Measurements from ENCODE around the gene RMND5A. TPM values are rescaled to one million over a fixed set of nuclear protein-coding genes. Genes with fewer than 3 reads are reported as not detected.

The RMND5A gene
- total RNA-seq, 1 donor from 2014 or later: 40.1 TPM

DNA sequence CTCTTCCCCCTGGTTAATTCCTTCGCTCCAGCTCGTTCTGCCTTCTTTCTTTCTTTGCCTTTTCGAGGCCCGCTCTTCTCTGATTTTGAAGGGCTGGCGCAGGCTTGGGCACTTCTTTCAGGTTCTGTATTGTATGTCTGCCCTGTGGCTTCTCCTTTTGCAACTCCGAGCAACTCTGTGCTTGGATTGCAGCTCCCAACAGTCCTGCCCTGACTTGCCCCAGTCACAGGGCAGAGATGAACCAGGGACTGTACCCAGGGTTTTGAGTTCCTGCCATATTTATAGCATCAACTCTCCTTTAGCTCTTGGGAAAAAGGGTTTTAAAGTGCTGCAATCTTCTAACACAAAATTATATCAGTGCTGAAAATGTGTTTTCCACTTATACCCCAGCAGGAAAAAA, 101.8 kb downstream of the RMND5A start:
- no peaks in the 10 kb centered on the region for H3K36me3 Mint-ChIP-seq (ENCODE audit: low read depth)
- H3K4me3 Mint-ChIP-seq: no peak overlapping the region
- no peak for DNase-seq (ENCODE audit: low read depth, low spot score)
- H3K27ac Mint-ChIP-seq (ENCODE audit: unreplicated experiment): no peak overlapping the region
- peaks cover 23% of the 10 kb centered on the region for H3K4me1 Mint-ChIP-seq
- TF ChIP-seq, protein P1, sequence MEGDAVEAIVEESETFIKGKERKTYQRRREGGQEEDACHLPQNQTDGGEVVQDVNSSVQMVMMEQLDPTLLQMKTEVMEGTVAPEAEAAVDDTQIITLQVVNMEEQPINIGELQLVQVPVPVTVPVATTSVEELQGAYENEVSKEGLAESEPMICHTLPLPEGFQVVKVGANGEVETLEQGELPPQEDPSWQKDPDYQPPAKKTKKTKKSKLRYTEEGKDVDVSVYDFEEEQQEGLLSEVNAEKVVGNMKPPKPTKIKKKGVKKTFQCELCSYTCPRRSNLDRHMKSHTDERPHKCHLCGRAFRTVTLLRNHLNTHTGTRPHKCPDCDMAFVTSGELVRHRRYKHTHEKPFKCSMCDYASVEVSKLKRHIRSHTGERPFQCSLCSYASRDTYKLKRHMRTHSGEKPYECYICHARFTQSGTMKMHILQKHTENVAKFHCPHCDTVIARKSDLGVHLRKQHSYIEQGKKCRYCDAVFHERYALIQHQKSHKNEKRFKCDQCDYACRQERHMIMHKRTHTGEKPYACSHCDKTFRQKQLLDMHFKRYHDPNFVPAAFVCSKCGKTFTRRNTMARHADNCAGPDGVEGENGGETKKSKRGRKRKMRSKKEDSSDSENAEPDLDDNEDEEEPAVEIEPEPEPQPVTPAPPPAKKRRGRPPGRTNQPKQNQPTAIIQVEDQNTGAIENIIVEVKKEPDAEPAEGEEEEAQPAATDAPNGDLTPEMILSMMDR (conservative IDR thresholded peaks at IDR 0.05): no peak
- no peaks in the 10 kb centered on the region for H3K27me3 Mint-ChIP-seq (ENCODE audit: low read depth)
- H3K9me3 Mint-ChIP-seq: peaks cover 5% of the 10 kb centered on the region

DNA sequence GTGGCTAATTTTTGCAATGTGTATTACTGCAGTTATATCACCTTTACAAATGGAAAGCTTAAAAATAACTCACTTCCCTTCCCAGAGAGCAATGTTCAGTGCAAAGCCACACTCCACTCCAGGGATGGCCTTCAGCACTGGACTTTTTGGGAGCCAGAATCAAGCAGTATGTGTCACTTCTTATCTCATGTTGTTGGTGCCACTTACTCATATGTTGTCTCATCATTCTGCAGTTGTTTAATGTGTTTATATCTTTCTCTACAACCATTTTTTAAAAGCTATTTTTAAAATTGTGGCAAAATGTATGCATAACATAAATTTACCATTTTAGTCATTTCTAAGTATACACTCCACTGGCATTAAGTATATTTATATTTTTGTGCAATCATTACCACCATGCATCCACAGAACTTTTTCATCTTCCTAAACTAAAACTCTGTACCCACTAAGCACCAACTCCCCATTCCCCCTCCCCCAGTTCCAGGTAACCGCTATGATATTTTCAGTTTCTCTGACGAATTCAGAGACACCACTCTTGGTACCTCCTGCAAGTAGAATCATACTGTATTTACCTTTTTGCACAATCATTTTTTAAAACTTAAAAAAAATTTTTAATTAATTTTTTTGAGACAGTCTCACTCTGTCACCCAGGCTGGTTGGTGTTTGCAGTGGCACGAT, 102.7 kb downstream of the RMND5A start:
- peaks cover 23% of the 10 kb centered on the region for H3K4me1 Mint-ChIP-seq
- H3K4me3 Mint-ChIP-seq: no peak overlapping the region
- TF ChIP-seq, protein P1 (conservative IDR thresholded peaks at IDR 0.05): no peak
- H3K36me3 Mint-ChIP-seq (ENCODE audit: low read depth): no peaks in the 10 kb centered on the region
- no peak overlapping the region for H3K27ac Mint-ChIP-seq (ENCODE audit: unreplicated experiment)
- H3K9me3 Mint-ChIP-seq: peaks cover 5% of the 10 kb centered on the region
- no peak for DNase-seq (ENCODE audit: low read depth, low spot score)
- H3K27me3 Mint-ChIP-seq (ENCODE audit: low read depth): no peaks in the 10 kb centered on the region

GRCh38 chr2:86825036-86825692, 105.1 kb downstream of the RMND5A start:
- TF ChIP-seq, protein P1 (conservative IDR thresholded peaks at IDR 0.05): no peak
- no peak overlapping the region for H3K4me3 Mint-ChIP-seq
- H3K36me3 Mint-ChIP-seq (ENCODE audit: low read depth): no peaks in the 10 kb centered on the region
- H3K4me1 Mint-ChIP-seq: peaks cover 23% of the 10 kb centered on the region
- H3K27me3 Mint-ChIP-seq (ENCODE audit: low read depth): no peaks in the 10 kb centered on the region
- no peak for DNase-seq (ENCODE audit: low read depth, low spot score)
- peaks cover 5% of the 10 kb centered on the region for H3K9me3 Mint-ChIP-seq
- no peak overlapping the region for H3K27ac Mint-ChIP-seq (ENCODE audit: unreplicated experiment)

- Mint-ChIP-seq H3K27me3 (ENCODE audit: low read depth) (no peaks in the 10 kb centered on the region), H3K27ac (ENCODE audit: unreplicated experiment) (no peak overlapping the region), H3K4me3 (no peak overlapping the region), H3K36me3 (ENCODE audit: low read depth) (no peaks in the 10 kb centered on the region), H3K9me3 (peaks cover 5% of the 10 kb centered on the region), H3K4me1 (peaks cover 23% of the 10 kb centered on the region)
- TF ChIP-seq, protein P1 (conservative IDR thresholded peaks at IDR 0.05): no peak
- DNase-seq (ENCODE audit: low read depth, low spot score): no peak
These were observed 105.7 kb downstream of the RMND5A start for GRCh38 chr2:86825693-86826381.

DNA sequence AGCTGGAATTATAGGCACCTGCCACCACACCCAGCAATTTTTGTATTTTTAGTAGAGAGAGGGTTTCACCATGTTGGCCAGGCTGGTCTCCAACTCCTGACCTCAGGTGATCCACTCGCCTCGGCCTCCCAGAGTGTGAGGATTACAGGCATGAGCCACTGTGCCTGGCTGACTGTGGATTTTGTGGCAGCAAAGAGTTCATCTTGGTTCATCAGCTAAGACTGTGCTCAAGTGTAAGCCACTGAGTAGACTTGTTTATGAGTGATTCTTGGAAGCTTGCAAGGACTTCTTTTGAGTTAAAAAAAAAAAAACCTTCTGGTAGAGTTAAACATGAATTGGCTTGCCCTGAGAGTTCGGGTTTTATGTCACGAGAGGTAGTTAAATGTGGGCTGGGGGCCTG, 106.9 kb downstream of the RMND5A start:
- no peaks in the 10 kb centered on the region for H3K36me3 Mint-ChIP-seq (ENCODE audit: low read depth)
- H3K4me3 Mint-ChIP-seq: no peak overlapping the region
- peaks cover 30% of the 10 kb centered on the region for H3K4me1 Mint-ChIP-seq
- no peak for DNase-seq (ENCODE audit: low read depth, low spot score)
- TF ChIP-seq, protein P1 (conservative IDR thresholded peaks at IDR 0.05): no peak
- no peak overlapping the region for H3K27ac Mint-ChIP-seq (ENCODE audit: unreplicated experiment)
- H3K27me3 Mint-ChIP-seq (ENCODE audit: low read depth): no peaks in the 10 kb centered on the region
- peaks cover 2% of the 10 kb centered on the region for H3K9me3 Mint-ChIP-seq

Other genes starting within 250 kb of the RMND5A start
- 83.7 and 88.3 TPM in 2 replicates for gene CHMP3, start 156.8 kb upstream of the RMND5A start, total RNA-seq
- 13.5 and 13.8 TPM in 2 replicates for gene RNF103, start 96.4 kb upstream of the RMND5A start, total RNA-seq
- 0.16 and 0.54 TPM in 2 replicates for gene CD8A, start 70.6 kb downstream of the RMND5A start, total RNA-seq
- not detected in 2 replicates for gene CD8B, start 141.6 kb downstream of the RMND5A start, total RNA-seq
- 1.2 and 2.4 TPM in 2 replicates for gene RGPD1, start 221.8 kb downstream of the RMND5A start, total RNA-seq

Data from neural crest cell (in vitro differentiated cells).